Renal cortical epithelial cell (primary cell): ENCODE results near the gene TENM3. TPM values are rescaled to one million over a fixed set of nuclear protein-coding genes. Genes with fewer than 3 reads are reported as not detected.

Source experiments
- DNase-seq: peaks from one replicate; pipeline ENCODE4 v3.0.0-alpha.2; 2011; ENCODE audit warnings: low read depth
- total RNA-seq: library from RNA; depleted of rRNA; stranded (reverse); fragments of >200 nt; gene quantifications from 2 replicates; pipeline ENCODE4 v1.2.3, GENCODE V29; 2014

The TENM3 gene
- total RNA-seq, 1 donor from 2014 or later = 4.5 TPM

GRCh38 chr4:182770996-182771514 is 527.9 kb downstream of the TENM3 start:
- no peak for DNase-seq

GRCh38 chr4:182775075-182775474 is 531.9 kb downstream of the TENM3 start:
- no peak for DNase-seq

GRCh38 chr4:182776376-182777105 is 533.3 kb downstream of the TENM3 start:
- no peak for DNase-seq

GRCh38 chr4:182778222-182778982 is 535.2 kb downstream of the TENM3 start:
- DNase-seq = no peak

GRCh38 chr4:182786991-182787390 is 543.8 kb downstream of the TENM3 start:
- no peak for DNase-seq

- DNase-seq = no peak
Observed at GRCh38 chr4:182788201-182788600, 545.0 kb downstream of the TENM3 start.

- DNase-seq = no peak
Observed at GRCh38 chr4:182789529-182789928, 546.3 kb downstream of the TENM3 start.

GRCh38 chr4:182795446-182796238 is 552.4 kb downstream of the TENM3 start:
- no peak for DNase-seq

- DNase-seq = no peak
Observed at GRCh38 chr4:182799515-182800215, 556.5 kb downstream of the TENM3 start.

- DNase-seq = no peak
Observed at GRCh38 chr4:182800216-182800515, 557.0 kb downstream of the TENM3 start.

- no peak for DNase-seq
Observed at GRCh38 chr4:182801636-182802035, 558.4 kb downstream of the TENM3 start.

- DNase-seq = no peak
Observed at GRCh38 chr4:182802621-182803020, 559.4 kb downstream of the TENM3 start.

GRCh38 chr4:182803235-182803634 is 560.0 kb downstream of the TENM3 start:
- no peak for DNase-seq

GRCh38 chr4:182804131-182804530 is 560.9 kb downstream of the TENM3 start:
- DNase-seq = no peak

GRCh38 chr4:182805321-182805720 is 562.1 kb downstream of the TENM3 start:
- no peak for DNase-seq

GRCh38 chr4:182805750-182806149 is 562.5 kb downstream of the TENM3 start:
- DNase-seq = no peak

- peak; percentile 7 for DNase-seq
Observed at GRCh38 chr4:182806259-182807252, 563.4 kb downstream of the TENM3 start.

GRCh38 chr4:182807346-182807745 is 564.1 kb downstream of the TENM3 start:
- no peak for DNase-seq

GRCh38 chr4:182807767-182808548 is 564.8 kb downstream of the TENM3 start:
- no peak for DNase-seq
